A549 (cell line): Measurements from ENCODE around the gene CHMP2B. TPM values are rescaled to one million over a fixed set of nuclear protein-coding genes. Genes with fewer than 3 reads are reported as not detected.
A peak's percentile ranks its signal among the peaks of the same experiment; 100 is the strongest.

Experiments used
- ATAC-seq, 2 experiments: fragments of 200-7000 bp in 1 of 2; fragments of >200 bp in 1 of 2; cut with Nextera tagmentation in 1 of 2; cut with Tn5 transposase in 1 of 2; 3 replicates each; pipeline versions ENCODE4 v1.8.0 to v1.9.1; 2018 to 2020; ENCODE audit warnings: mild to moderate bottlenecking in 1 of 2, moderate library complexity in 1 of 2
- CTCF ChIA-PET: fragments of 300-600 bp; sonication (Branson Sonifier 250); formaldehyde crosslinking; extraction: SDS; loops from one replicate; lab custom pipeline; 2021; ENCODE audit warnings: antibody characterized with exemption, inconsistent platforms; lab: Yijun Ruan, JAX
- POLR2A ChIA-PET: fragments of 350-600 bp; formaldehyde crosslinking; extraction: SDS; loops from one replicate; lab custom pipeline; 2021; ENCODE audit warnings: antibody characterized with exemption, inconsistent platforms; lab: Yijun Ruan, JAX
- DNase-seq, 2 experiments: peaks; one replicate each; pipeline versions ENCODE4 v3.0.0 to v3.0.0-alpha.2; 2011 to 2016; ENCODE audit warnings: low read depth in 1 of 2, low spot score in 1 of 2
- FAIRE-seq: peaks from 2 replicates; lab custom pipeline; 2011; peaks lifted over from hg19 to GRCh38; lab: Jason Lieb, UNC
- H3K27ac ChIP-seq, 2 experiments: fragments of >200 bp; sonication (Bioruptor Twin); formaldehyde crosslinking; 3 replicates each; pipeline ENCODE4 v1.5.1; 2016 to 2017
- H3K4me1 ChIP-seq: fragments of >200 bp; sonication (Bioruptor Twin); formaldehyde crosslinking; 3 replicates; pipeline ENCODE4 v1.6.1; 2016
- H3K4me2 ChIP-seq: fragments of >200 bp; sonication (Bioruptor Twin); formaldehyde crosslinking; 3 replicates; pipeline ENCODE4 v1.6.1; 2016
- H3K4me3 ChIP-seq: fragments of >200 bp; sonication (Bioruptor Twin); formaldehyde crosslinking; 3 replicates; pipeline ENCODE4 v1.5.1; 2016
- H3K9me3 ChIP-seq: fragments of >200 bp; sonication (Bioruptor Twin); formaldehyde crosslinking; 3 replicates; pipeline ENCODE4 v1.6.1; 2016
- ATOH8 ChIP-seq: fragments of 250-450 bp; sonication (Bioruptor Pico); IDR thresholded peaks from 2 replicates; pipeline ENCODE4 v1.5.0; 2020; ENCODE audit warnings: low read depth, mild to moderate bottlenecking, moderate library complexity
- BHLHE40 ChIP-seq: IDR thresholded peaks from 2 replicates; pipeline ENCODE4 v1.6.1; 2012; ENCODE audit warnings: low read depth, low read length, inconsistent platforms
- CEBPB ChIP-seq, 2 experiments: fragments of >200 bp in 1 of 2; sonication (Bioruptor Twin) in 1 of 2; formaldehyde crosslinking in 1 of 2; IDR thresholded peaks; 2 replicates each; pipeline ENCODE4 v1.6.1; 2012 to 2016
- EHMT2 ChIP-seq: fragments of 200-600 bp; sonication (generic); IDR thresholded peaks from 2 replicates; pipeline ENCODE4 v1.6.1; 2016; ENCODE audit warnings: antibody characterized with exemption, low read depth, mild to moderate bottlenecking, moderate library complexity
- ESRRA ChIP-seq: fragments of 150-350 bp; IDR thresholded peaks from 2 replicates; pipeline ENCODE4 v1.6.1; 2014; ENCODE audit warnings: mild to moderate bottlenecking, low read length, borderline replicate concordance
- FOSL2 ChIP-seq, 2 experiments: fragments of 450-650 bp in 1 of 2; fragments of >200 bp in 1 of 2; sonication (Bioruptor Twin) in 1 of 2; formaldehyde crosslinking; IDR thresholded peaks; 2 replicates each; pipeline versions ENCODE4 v1.5.0 to v1.6.1; 2016 to 2020; ENCODE audit warnings: mild to moderate bottlenecking in 1 of 2, moderate library complexity in 1 of 2
- FOXS1 ChIP-seq: fragments of 250-450 bp; sonication (Bioruptor Pico); IDR thresholded peaks from 2 replicates; pipeline ENCODE4 v1.5.0; 2020; ENCODE audit warnings: mild to moderate bottlenecking, moderate library complexity
- GATA3 ChIP-seq: IDR thresholded peaks from 2 replicates; pipeline ENCODE4 v1.6.1; 2012; ENCODE audit warnings: borderline replicate concordance
- HMGXB4 ChIP-seq: fragments of 250-450 bp; sonication (Bioruptor Pico); IDR thresholded peaks from 2 replicates; pipeline ENCODE4 v1.5.0; 2021; ENCODE audit warnings: mild to moderate bottlenecking, moderate library complexity, borderline replicate concordance
- JUN ChIP-seq, 2 experiments: fragments of >200 bp; sonication (Bioruptor Twin); formaldehyde crosslinking; IDR thresholded peaks; 2 replicates in 1 of 2; 3 replicates in 1 of 2; pipeline ENCODE4 v1.6.1; 2016 to 2017
- JUNB ChIP-seq: fragments of >200 bp; sonication (Bioruptor Twin); formaldehyde crosslinking; IDR thresholded peaks from 2 replicates; pipeline ENCODE4 v1.6.1; 2016
- MAFK ChIP-seq: fragments of 450-650 bp; IDR thresholded peaks from 2 replicates; pipeline ENCODE4 v1.6.1; 2014; ENCODE audit not compliant: partially characterized antibody
- NFE2L2 ChIP-seq: fragments of 150-350 bp; conservative IDR thresholded peaks from 2 replicates; pipeline ENCODE4 v1.6.1; 2014; ENCODE audit warnings: low read length
- POLR2A ChIP-seq: IDR thresholded peaks from 2 replicates; pipeline ENCODE4 v1.6.1; 2012; ENCODE audit warnings: mild to moderate bottlenecking, low read length
- RARB ChIP-seq: fragments of 250-450 bp; sonication (Bioruptor Pico); IDR thresholded peaks from 2 replicates; pipeline ENCODE4 v1.8.0; 2021; ENCODE audit warnings: mild to moderate bottlenecking, moderate library complexity
- RCOR1 ChIP-seq: fragments of 150-350 bp; IDR thresholded peaks from 2 replicates; pipeline ENCODE4 v1.6.1; 2014; ENCODE audit warnings: antibody characterized with exemption, low read length, low read depth
- REST ChIP-seq: fragments of 200-600 bp; sonication (generic); IDR thresholded peaks from 2 replicates; pipeline ENCODE4 v1.6.1; 2016; ENCODE audit warnings: antibody characterized with exemption, mild to moderate bottlenecking, moderate library complexity
- RNF2 ChIP-seq: fragments of 200-600 bp; sonication (generic); IDR thresholded peaks from 2 replicates; pipeline ENCODE4 v1.6.1; 2016; ENCODE audit warnings: low read depth, mild to moderate bottlenecking, antibody characterized with exemption, moderate library complexity, borderline replicate concordance
- SMC3 ChIP-seq: fragments of >200 bp; sonication (Bioruptor Twin); formaldehyde crosslinking; IDR thresholded peaks from 3 replicates; pipeline ENCODE4 v1.6.1; 2018; ENCODE audit warnings: inconsistent platforms
- TFCP2L1 ChIP-seq: fragments of 250-450 bp; sonication (Bioruptor Pico); IDR thresholded peaks from 2 replicates; pipeline ENCODE4 v1.5.0; 2021; ENCODE audit warnings: mild to moderate bottlenecking
- TP53 ChIP-seq: fragments of 250-450 bp; sonication (Bioruptor Pico); IDR thresholded peaks from 2 replicates; pipeline ENCODE4 v1.5.0; 2021; ENCODE audit warnings: mild to moderate bottlenecking, moderate library complexity
- ZNF302 ChIP-seq: fragments of 250-450 bp; sonication (Bioruptor Pico); IDR thresholded peaks from 2 replicates; pipeline ENCODE4 v1.9.0; 2021; ENCODE audit warnings: inconsistent platforms, mild to moderate bottlenecking, moderate library complexity
- WGBS: methylation state at CpG from one replicate; pipeline ENCODE4 v1.1.6; 2017; ENCODE audit errors: missing lambda C conversion rate; 5-methylcytosine and 5-hydroxymethylcytosine counted together
- polyA plus RNA-seq, 4 experiments: library from polyadenylated mRNA; depleted of rRNA in 3 of 4; stranded (reverse); fragments of >200 nt; fragmentation: RNase III in 1 of 4; extraction: RNeasy Plus Mini Kit Qiagen cat#74134 plus additional on column Dnase treatment in 1 of 4; gene quantifications; 2 replicates in 3 of 4; 3 replicates in 1 of 4; pipeline ENCODE4 v1.2.3, GENCODE V29; 2011 to 2017
- TF ChIP-seq, protein P1 (sequence below): fragments of >200 bp; sonication (Bioruptor Twin); formaldehyde crosslinking; IDR thresholded peaks from 3 replicates; pipeline ENCODE4 v1.6.1; 2016
- TF ChIP-seq, protein P2 (sequence below): fragments of >200 bp; sonication (Bioruptor Twin); formaldehyde crosslinking; IDR thresholded peaks from 3 replicates; pipeline ENCODE4 v1.5.1; 2016

Gene CHMP2B
- polyA plus RNA-seq, 2 of the 4 experiments (the other 2 are of a cell fraction): 57.2 to 85.8 TPM

DNA sequence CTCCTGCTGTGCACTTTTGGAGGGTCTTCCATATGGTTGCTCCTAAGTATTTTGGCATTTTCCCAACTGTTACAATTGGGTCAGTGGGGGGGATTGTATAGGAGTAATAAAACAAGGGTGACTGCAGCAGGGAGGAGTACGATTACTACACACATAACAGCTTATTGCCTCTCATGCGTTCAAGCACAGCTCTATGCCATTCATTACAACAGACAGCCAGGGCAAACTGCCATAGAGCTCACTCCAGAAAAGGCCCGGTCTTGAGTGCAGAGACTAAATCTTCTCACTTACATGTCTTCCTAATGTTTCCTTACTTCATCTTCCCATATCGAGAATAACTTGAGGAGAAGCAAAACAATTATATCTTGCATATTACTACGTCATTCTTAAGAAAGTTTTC, 1.4 kb upstream of the CHMP2B start:
- Histone ChIP-seq H3K4me3 (no peak overlapping the region), H3K4me2 (peak overlapping the region; percentile 75), H3K9me3 (no peaks in the 10 kb centered on the region), H3K27ac (no peak overlapping the region), H3K4me1 (peaks cover 23% of the 10 kb centered on the region)
- ChIA-PET POLR2A (no interaction called here), CTCF (interaction anchor here (1.0 to 1.7 kb wide), 3 partner anchors 13 to 523 kb away, joined by 3 to 10 read pairs (median 9); no protein-coding TSS in a partner anchor)
- DNase-seq: no peak
- TF ChIP-seq GATA3 (no peak), RCOR1 (no peak), FOXS1 (CRISPR knock-in tag) (no peak), RNF2 (no peak), TP53 (CRISPR knock-in tag) (no peak), BHLHE40 (no peak), MAFK (no peak), SMC3 (no peak), FOSL2 (IDR thresholded peaks at IDR 0.05) (no peak), FOSL2 (CRISPR knock-in tag; IDR thresholded peaks at IDR 0.05) (no peak), EHMT2 (no peak), JUN (IDR thresholded peaks at IDR 0.05) (no peak), CEBPB (IDR thresholded peaks at IDR 0.05) (no peak), HMGXB4 (CRISPR knock-in tag) (no peak), REST (no peak), TFCP2L1 (CRISPR knock-in tag) (no peak), POLR2A (no peak)
- TF ChIP-seq, protein P1, sequence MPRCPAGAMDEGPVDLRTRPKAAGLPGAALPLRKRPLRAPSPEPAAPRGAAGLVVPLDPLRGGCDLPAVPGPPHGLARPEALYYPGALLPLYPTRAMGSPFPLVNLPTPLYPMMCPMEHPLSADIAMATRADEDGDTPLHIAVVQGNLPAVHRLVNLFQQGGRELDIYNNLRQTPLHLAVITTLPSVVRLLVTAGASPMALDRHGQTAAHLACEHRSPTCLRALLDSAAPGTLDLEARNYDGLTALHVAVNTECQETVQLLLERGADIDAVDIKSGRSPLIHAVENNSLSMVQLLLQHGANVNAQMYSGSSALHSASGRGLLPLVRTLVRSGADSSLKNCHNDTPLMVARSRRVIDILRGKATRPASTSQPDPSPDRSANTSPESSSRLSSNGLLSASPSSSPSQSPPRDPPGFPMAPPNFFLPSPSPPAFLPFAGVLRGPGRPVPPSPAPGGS: no peak
- TF ChIP-seq, protein P2, sequence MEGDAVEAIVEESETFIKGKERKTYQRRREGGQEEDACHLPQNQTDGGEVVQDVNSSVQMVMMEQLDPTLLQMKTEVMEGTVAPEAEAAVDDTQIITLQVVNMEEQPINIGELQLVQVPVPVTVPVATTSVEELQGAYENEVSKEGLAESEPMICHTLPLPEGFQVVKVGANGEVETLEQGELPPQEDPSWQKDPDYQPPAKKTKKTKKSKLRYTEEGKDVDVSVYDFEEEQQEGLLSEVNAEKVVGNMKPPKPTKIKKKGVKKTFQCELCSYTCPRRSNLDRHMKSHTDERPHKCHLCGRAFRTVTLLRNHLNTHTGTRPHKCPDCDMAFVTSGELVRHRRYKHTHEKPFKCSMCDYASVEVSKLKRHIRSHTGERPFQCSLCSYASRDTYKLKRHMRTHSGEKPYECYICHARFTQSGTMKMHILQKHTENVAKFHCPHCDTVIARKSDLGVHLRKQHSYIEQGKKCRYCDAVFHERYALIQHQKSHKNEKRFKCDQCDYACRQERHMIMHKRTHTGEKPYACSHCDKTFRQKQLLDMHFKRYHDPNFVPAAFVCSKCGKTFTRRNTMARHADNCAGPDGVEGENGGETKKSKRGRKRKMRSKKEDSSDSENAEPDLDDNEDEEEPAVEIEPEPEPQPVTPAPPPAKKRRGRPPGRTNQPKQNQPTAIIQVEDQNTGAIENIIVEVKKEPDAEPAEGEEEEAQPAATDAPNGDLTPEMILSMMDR: no peak
- ATAC-seq: no peak
- FAIRE-seq: no peak
- WGBS: 70% methylated on average over 5 of the region's 5 CpGs

DNA sequence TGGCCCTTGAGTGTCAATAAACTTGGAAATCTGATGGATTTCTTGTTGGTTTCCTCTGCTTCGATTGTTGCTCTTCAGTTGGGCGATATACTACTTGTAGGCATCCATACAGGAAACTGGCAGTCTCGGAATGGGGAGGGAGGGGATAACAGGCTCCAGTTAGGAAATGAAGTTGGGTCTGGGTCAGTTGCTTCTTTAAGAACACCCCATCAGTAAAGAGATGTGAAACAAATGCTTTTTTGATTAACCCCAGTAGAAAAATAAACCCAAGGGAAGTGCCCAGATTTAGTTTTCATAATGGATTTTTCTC, 681 bp downstream of the CHMP2B start:
- ChIA-PET POLR2A (interaction anchor here (1.2 to 1.9 kb wide), 2 partner anchors 138 to 777 kb away, joined by 3 to 7 read pairs; no protein-coding TSS in a partner anchor), CTCF (interaction anchor here (1.1 to 1.2 kb wide), 3 partner anchors 60 to 145 kb away, joined by 3 to 5 read pairs (median 3); no protein-coding TSS in a partner anchor)
- DNase-seq (no peak), FAIRE-seq (no peak), ATAC-seq (peak; percentile 26 to 46; a peak in 4 of 6 replicates)
- TF ChIP-seq CEBPB (IDR thresholded peaks at IDR 0.05) (no peak), JUNB (no peak), NFE2L2 (no peak), TP53 (CRISPR knock-in tag) (no peak), RARB (CRISPR knock-in tag) (no peak), ESRRA (no peak), BHLHE40 (no peak), JUN (IDR thresholded peaks at IDR 0.05) (no peak), ZNF302 (no peak), ATOH8 (CRISPR knock-in tag) (no peak)
- Histone ChIP-seq H3K9me3 (no peaks in the 10 kb centered on the region), H3K4me1 (peaks cover 23% of the 10 kb centered on the region), H3K27ac (peak overlapping the region; percentile 90 to 91), H3K4me3 (peak overlapping the region; percentile 84), H3K4me2 (peak overlapping the region; percentile 84)
- 0% methylated on average over 3 of the region's 3 CpGs for WGBS
